BLaER1 treated with 17β-estradiol and CSF1 and Interleukin-3, amounts not matched to agents 10 nM and 100 nM (cell line): Measurements from ENCODE around the gene MTMR6.
A peak's percentile ranks its signal among the peaks of the same experiment; 100 is the strongest.

Experiments used
- H3K27ac ChIP-seq, 11 experiments: shearing (Covaris generic); formaldehyde crosslinking; 2 replicates each; pipeline ENCODE4 v1.8.1; 2022
- H3K27me3 ChIP-seq, 11 experiments: shearing (Covaris generic); formaldehyde crosslinking; 2 replicates each; pipeline ENCODE4 v1.8.1; 2022
- H3K36me3 ChIP-seq, 11 experiments: shearing (Covaris generic); formaldehyde crosslinking; 2 replicates each; pipeline ENCODE4 v1.8.1; 2022
- H3K4me1 ChIP-seq, 10 experiments: shearing (Covaris generic); formaldehyde crosslinking; 2 replicates each; pipeline ENCODE4 v1.8.1; 2022
- H3K4me2 ChIP-seq, 11 experiments: shearing (Covaris generic); formaldehyde crosslinking; 2 replicates each; pipeline ENCODE4 v1.8.1; 2022
- H3K4me3 ChIP-seq, 10 experiments: shearing (Covaris generic); formaldehyde crosslinking; 2 replicates each; pipeline ENCODE4 v1.8.1; 2022
- H3K9ac ChIP-seq, 11 experiments: shearing (Covaris generic); formaldehyde crosslinking; 2 replicates each; pipeline ENCODE4 v1.8.1; 2022
- H3K9me3 ChIP-seq, 11 experiments: shearing (Covaris generic); formaldehyde crosslinking; replicated peaks in 1 of 11; 2 replicates each; pipeline ENCODE4 v1.8.1; 2022
- H4K20me1 ChIP-seq, 11 experiments: shearing (Covaris generic); formaldehyde crosslinking; 2 replicates each; pipeline ENCODE4 v1.8.1; 2022
- Cebpa-rat ChIP-seq, 11 experiments: shearing (Covaris generic); IDR thresholded peaks; 2 replicates each; pipeline ENCODE4 v1.8.1; 2022

MTMR6 gene

GRCh38 chr13:25222740-25223139 is 64.5 kb downstream of the MTMR6 start:
- no peak overlapping the region for H3K4me2 ChIP-seq
- TF ChIP-seq Cebpa-rat (IDR thresholded peaks at IDR 0.05): no peak
- no peak overlapping the region for H3K27ac ChIP-seq
- no peak overlapping the region for H3K9ac ChIP-seq
- no peaks in the 10 kb centered on the region for H3K9me3 ChIP-seq
- peaks cover 12 to 36% (median 31%) of the 10 kb centered on the region in 10 experiments for H3K4me1 ChIP-seq
- H3K27me3 ChIP-seq: no peaks in the 10 kb centered on the region
- no peak overlapping the region for H3K4me3 ChIP-seq
- H4K20me1 ChIP-seq: no peaks in the 10 kb centered on the region
- no peaks in the 10 kb centered on the region for H3K36me3 ChIP-seq

DNA sequence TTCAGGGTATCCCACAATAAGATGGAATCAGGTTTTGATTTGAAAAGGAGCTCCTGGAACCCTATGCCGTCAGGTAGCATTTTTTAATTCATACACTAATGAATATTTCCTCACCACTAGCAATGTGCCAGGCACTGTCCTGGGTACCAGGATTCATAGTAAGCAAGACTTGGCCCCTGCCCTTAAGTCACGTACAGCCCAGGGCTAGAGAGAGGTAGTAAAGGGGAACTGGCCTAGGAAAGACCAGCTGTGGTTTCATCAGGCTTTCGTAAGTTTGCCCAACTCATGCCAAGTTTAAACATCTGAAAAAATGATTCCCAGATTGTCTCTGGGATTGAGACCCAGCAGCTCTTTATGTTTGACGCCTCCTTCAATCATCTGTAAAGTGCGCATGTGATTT is 69.3 kb downstream of the MTMR6 start:
- H3K27me3 ChIP-seq: no peaks in the 10 kb centered on the region
- peak overlapping the region in 8 of 11 experiments; percentile 16 to 85 (median 70); a peak in 13 of 22 replicates for H3K4me2 ChIP-seq
- H3K9me3 ChIP-seq: no peaks in the 10 kb centered on the region
- TF ChIP-seq Cebpa-rat (IDR thresholded peaks at IDR 0.05): peak in 4 of 11 experiments; percentile 15 to 46 (median 34); a peak in 2 of 22 replicates
- H3K27ac ChIP-seq: peak overlapping the region in 5 of 11 experiments; percentile 0 to 53 (median 36); a peak in 7 of 22 replicates
- H3K9ac ChIP-seq: no peak overlapping the region
- no peaks in the 10 kb centered on the region for H4K20me1 ChIP-seq
- H3K36me3 ChIP-seq: no peaks in the 10 kb centered on the region
- peaks cover 12 to 57% (median 38%) of the 10 kb centered on the region in 10 experiments for H3K4me1 ChIP-seq
- H3K4me3 ChIP-seq: no peak overlapping the region

- Histone ChIP-seq H3K9ac (no peak overlapping the region), H3K9me3 (no peaks in the 10 kb centered on the region), H4K20me1 (no peaks in the 10 kb centered on the region), H3K4me1 (peaks cover 12 to 57% (median 38%) of the 10 kb centered on the region in 10 experiments), H3K27ac (peak overlapping the region in 3 of 11 experiments; percentile 36 to 53 (median 44); a peak in 4 of 22 replicates), H3K27me3 (no peaks in the 10 kb centered on the region), H3K4me3 (no peak overlapping the region), H3K4me2 (peak overlapping the region in 7 of 11 experiments; percentile 48 to 85 (median 71); a peak in 13 of 22 replicates), H3K36me3 (no peaks in the 10 kb centered on the region)
- TF ChIP-seq Cebpa-rat (IDR thresholded peaks at IDR 0.05): no peak
These were observed 70.0 kb downstream of the MTMR6 start for GRCh38 chr13:25217023-25217885.

DNA sequence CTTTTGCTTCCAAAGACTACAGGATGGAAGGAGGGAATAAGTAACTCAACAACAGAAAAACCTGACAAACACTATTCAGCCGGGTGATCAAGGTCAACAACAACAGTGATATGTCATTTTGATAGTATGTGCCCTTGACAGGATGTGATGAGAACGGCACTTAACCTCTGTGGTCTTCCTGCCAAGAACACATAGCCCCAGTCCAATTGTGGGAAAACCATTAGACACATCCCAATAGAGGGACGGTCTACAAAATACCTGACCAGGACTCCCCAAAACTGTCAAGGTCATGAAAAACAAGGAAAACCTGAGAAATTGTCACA is 72.1 kb downstream of the MTMR6 start:
- H3K36me3 ChIP-seq: no peaks in the 10 kb centered on the region
- H3K27ac ChIP-seq: no peak overlapping the region
- no peaks in the 10 kb centered on the region for H3K9me3 ChIP-seq
- H3K27me3 ChIP-seq: no peaks in the 10 kb centered on the region
- no peak for TF ChIP-seq Cebpa-rat (IDR thresholded peaks at IDR 0.05)
- H3K4me3 ChIP-seq: no peak overlapping the region
- peaks cover 11 to 46% (median 31%) of the 10 kb centered on the region in 10 experiments for H3K4me1 ChIP-seq
- H3K4me2 ChIP-seq: no peak overlapping the region; a peak in 2 of 22 replicates
- no peak overlapping the region for H3K9ac ChIP-seq
- no peaks in the 10 kb centered on the region for H4K20me1 ChIP-seq

GRCh38 chr13:25214491-25215252 is 72.6 kb downstream of the MTMR6 start:
- Histone ChIP-seq H3K4me2 (no peak overlapping the region; a peak in 2 of 22 replicates), H3K4me3 (no peak overlapping the region), H3K9ac (no peak overlapping the region), H3K27ac (no peak overlapping the region), H3K9me3 (no peaks in the 10 kb centered on the region), H3K27me3 (no peaks in the 10 kb centered on the region), H3K4me1 (peaks cover 6 to 41% (median 26%) of the 10 kb centered on the region in 10 experiments), H4K20me1 (no peaks in the 10 kb centered on the region), H3K36me3 (no peaks in the 10 kb centered on the region)
- TF ChIP-seq Cebpa-rat (IDR thresholded peaks at IDR 0.05): no peak

GRCh38 chr13:25213715-25214114 is 73.6 kb downstream of the MTMR6 start:
- no peak for TF ChIP-seq Cebpa-rat (IDR thresholded peaks at IDR 0.05)

DNA sequence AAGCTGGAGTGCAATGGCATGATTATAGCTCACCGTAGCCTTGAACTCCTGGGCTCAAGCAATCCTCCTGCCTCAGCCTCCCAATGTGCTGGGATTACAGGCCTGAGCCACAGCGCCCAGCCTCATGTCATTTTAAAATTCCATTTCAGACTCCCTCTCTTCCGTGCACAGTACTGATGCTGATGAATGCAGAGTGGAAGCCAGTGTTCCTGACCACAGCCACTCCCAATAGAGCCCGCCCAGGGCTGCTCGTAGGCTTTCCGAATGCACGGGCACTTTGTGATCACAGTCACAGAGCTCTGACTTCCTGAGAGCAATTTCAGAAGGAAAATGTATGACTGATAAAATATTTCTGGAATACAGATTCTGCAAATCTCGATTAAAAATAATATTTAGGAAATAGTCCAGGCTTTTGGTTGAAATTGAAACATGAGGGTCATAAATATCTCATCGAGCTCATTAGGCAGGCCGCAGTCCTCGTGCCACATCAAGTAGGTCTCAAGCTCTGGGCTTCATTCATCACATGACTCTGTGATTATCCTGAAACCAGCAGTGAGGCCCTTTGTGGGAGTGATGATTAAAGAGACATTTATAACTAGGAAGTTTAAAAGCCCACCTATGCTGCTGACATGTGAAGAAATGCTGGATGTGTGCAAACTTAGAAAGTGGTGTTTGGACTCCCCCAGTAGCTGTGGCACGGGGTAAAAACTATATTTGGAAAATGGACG is 76.3 kb downstream of the MTMR6 start:
- Histone ChIP-seq H3K9ac (no peak overlapping the region), H3K4me1 (peaks cover 0 to 16% (median 0%) of the 10 kb centered on the region in 10 experiments; a peak in 7 of 20 replicates), H3K36me3 (no peaks in the 10 kb centered on the region), H3K4me3 (no peak overlapping the region), H3K9me3 (no peaks in the 10 kb centered on the region), H3K27ac (no peak overlapping the region), H3K4me2 (no peak overlapping the region), H4K20me1 (no peaks in the 10 kb centered on the region), H3K27me3 (no peaks in the 10 kb centered on the region)
- no peak for TF ChIP-seq Cebpa-rat (IDR thresholded peaks at IDR 0.05)

More at GRCh38 chr13:25213715-25214114, 73.6 kb downstream of the MTMR6 start:
- Histone ChIP-seq H3K27ac (no peak overlapping the region), H4K20me1 (no peaks in the 10 kb centered on the region), H3K27me3 (no peaks in the 10 kb centered on the region), H3K4me1 (peaks cover 0 to 31% (median 16%) of the 10 kb centered on the region in 10 experiments; a peak in 13 of 20 replicates), H3K9me3 (no peaks in the 10 kb centered on the region), H3K4me3 (no peak overlapping the region), H3K9ac (no peak overlapping the region), H3K4me2 (no peak overlapping the region), H3K36me3 (no peaks in the 10 kb centered on the region)

DNA sequence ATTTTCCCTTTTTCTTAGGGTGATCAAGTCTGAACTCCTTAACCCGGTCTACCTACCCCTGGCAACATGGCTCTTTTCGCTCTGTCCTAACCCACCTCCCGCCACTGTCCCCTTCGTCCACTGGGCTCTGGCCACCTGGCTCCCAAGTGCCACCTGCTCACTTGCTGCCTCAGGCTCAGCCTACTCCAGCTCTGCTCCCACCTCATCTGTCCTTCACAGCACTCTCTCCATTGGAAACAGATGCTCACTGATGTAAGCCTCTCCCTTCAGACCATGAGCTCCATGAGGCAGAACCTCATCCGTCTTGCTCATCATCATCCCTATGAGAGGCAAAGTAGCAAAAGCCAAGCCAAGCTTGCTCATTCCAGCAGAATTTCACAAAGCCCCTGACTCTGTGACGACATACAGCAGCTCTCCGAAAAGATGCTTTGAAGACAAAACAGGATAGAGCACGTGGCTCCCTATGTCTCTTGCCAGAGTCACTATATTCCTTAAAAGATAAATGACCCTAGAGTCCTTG is 79.9 kb downstream of the MTMR6 start:
- Histone ChIP-seq H3K4me3 (no peak overlapping the region), H4K20me1 (no peaks in the 10 kb centered on the region), H3K4me1 (peaks cover 12 to 37% (median 31%) of the 10 kb centered on the region in 10 experiments), H3K36me3 (no peaks in the 10 kb centered on the region), H3K9me3 (no peaks in the 10 kb centered on the region), H3K27me3 (no peaks in the 10 kb centered on the region), H3K4me2 (no peak overlapping the region), H3K27ac (no peak overlapping the region), H3K9ac (no peak overlapping the region)
- TF ChIP-seq Cebpa-rat (IDR thresholded peaks at IDR 0.05): no peak
